ENCODE measurements around the gene ALKAL2. TPM values are rescaled to one million over a fixed set of nuclear protein-coding genes. Genes with fewer than 3 reads are reported as not detected.

ALKAL2 gene
- total and polyA plus RNA-seq, 2 donors (not counting 3 experiments of a cell fraction or from before 2014, with no cell fraction given): not detected

- dilution Hi-C loops (cut with MboI; ENCODE audit: extremely low pct_ligation_motif_present, low sequenced_read_pairs) (no loop called here), intact Hi-C loops (cut with micrococcal nuclease) (no loop called here)
- Histone ChIP-seq H3K4me2 (ENCODE audit: insufficient read depth, low read length) (no peak overlapping the region), H3K27me3 (ENCODE audit: control insufficient read depth in 2 of 2, insufficient read depth in 2 of 2, low read length in 2 of 2) (no peaks in the 10 kb centered on the region), H4K20me1 (replicated peaks; ENCODE audit: control insufficient read depth, extremely low read depth, insufficient read depth, low read length) (peaks cover 2% of the 10 kb centered on the region), H3K9me3 (replicated peaks; ENCODE audit: control insufficient read depth, insufficient read depth, low read length) (no peaks in the 10 kb centered on the region), H3K4me1 (ENCODE audit: control insufficient read depth, extremely low read depth, insufficient read depth, low read length) (no peaks in the 10 kb centered on the region), H3K79me2 (ENCODE audit: control insufficient read depth, insufficient read depth, low read length) (peaks cover 24% of the 10 kb centered on the region), H3K9ac (replicated peaks; ENCODE audit: extremely low read depth, insufficient read depth, low read length) (no peak overlapping the region), H3K27ac (ENCODE audit: insufficient read depth, low read depth, low read length) (no peak overlapping the region), H3K9me1 (replicated peaks; ENCODE audit: control insufficient read depth, extremely low read depth, insufficient read depth, low read length) (no peaks in the 10 kb centered on the region), H2AFZ (ENCODE audit: low read depth, low read length) (no peak overlapping the region), H3K4me3 (replicated peaks in 1 of 3; ENCODE audit: insufficient read depth in 1 of 3, low read depth in 1 of 3, low read length in 3 of 3) (no peak overlapping the region), H3K36me3 (ENCODE audit: control insufficient read depth in 2 of 2, extremely low read depth in 1 of 2, insufficient read depth in 2 of 2, low read length in 2 of 2) (peaks cover 11 to 25% of the 10 kb centered on the region in 2 experiments)
- DNase-seq (ENCODE audit: low read depth, low spot score): no peak
- no peak for FAIRE-seq
- no TSS peak for BruUV-seq (replicated peaks)
- POLR2A ChIA-PET: no interaction called here
- CTCF ChIA-PET: no interaction called here
- no peak for TF ChIP-seq MAX (IDR thresholded peaks at IDR 0.05; ENCODE audit: insufficient read depth, insufficient read length)
Measured at GRCh38 chr2:278312-278926, 9.5 kb downstream of the ALKAL2 start.

- CTCF ChIA-PET: no interaction called here
- no TSS peak for BruUV-seq (replicated peaks)
- TF ChIP-seq GATA2 (IDR thresholded peaks at IDR 0.05; ENCODE audit: insufficient read depth, insufficient read length, low read depth, low read length): no peak
- TF ChIP-seq CTCF (IDR thresholded peaks at IDR 0.05; ENCODE audit: extremely low read depth in 1 of 2, insufficient read depth in 1 of 2, low read depth in 1 of 2, low read length in 2 of 2): no peak
- no peak for TF ChIP-seq MAX (IDR thresholded peaks at IDR 0.05; ENCODE audit: insufficient read depth, insufficient read length)
- TF ChIP-seq EZH2 (IDR thresholded peaks at IDR 0.05; ENCODE audit: borderline replicate concordance, low read depth, low read length, severe bottlenecking): no peak
- TF ChIP-seq FOS (IDR thresholded peaks at IDR 0.05; ENCODE audit: borderline replicate concordance, insufficient read depth, low read length): no peak
- no peak for TF ChIP-seq POLR2AphosphoS5 (IDR thresholded peaks at IDR 0.05; ENCODE audit: insufficient read depth, low read depth, low read length)
- no peak for TF ChIP-seq MYC (IDR thresholded peaks at IDR 0.05; ENCODE audit: low read depth, low read length)
- no peak for TF ChIP-seq POLR2A (IDR thresholded peaks at IDR 0.05; ENCODE audit: low read depth, low read length)
- TF ChIP-seq JUN (IDR thresholded peaks at IDR 0.05; ENCODE audit: borderline replicate concordance, insufficient read depth, insufficient read length, low read depth): no peak
Measured at GRCh38 chr2:275466-275865, 12.4 kb downstream of the ALKAL2 start.

More at GRCh38 chr2:275466-275865, 12.4 kb downstream of the ALKAL2 start:
- H3K4me1 ChIP-seq (ENCODE audit: control insufficient read depth, extremely low read depth, insufficient read depth, low read length): no peaks in the 10 kb centered on the region
- peaks cover 7 to 22% of the 10 kb centered on the region in 2 experiments for H3K36me3 ChIP-seq (ENCODE audit: control insufficient read depth in 2 of 2, extremely low read depth in 1 of 2, insufficient read depth in 2 of 2, low read length in 2 of 2)
- dilution Hi-C loops (cut with MboI; ENCODE audit: extremely low pct_ligation_motif_present, low sequenced_read_pairs) (no loop called here), intact Hi-C loops (cut with micrococcal nuclease) (no loop called here)
- DNase-seq (ENCODE audit: low read depth, low spot score): no peak
- no peak overlapping the region for H3K9ac ChIP-seq (replicated peaks; ENCODE audit: extremely low read depth, insufficient read depth, low read length)
- FAIRE-seq: no peak
- POLR2A ChIA-PET: no interaction called here
- no peak overlapping the region for H2AFZ ChIP-seq (ENCODE audit: low read depth, low read length)
- H3K4me2 ChIP-seq (ENCODE audit: insufficient read depth, low read length): no peak overlapping the region
- H3K79me2 ChIP-seq (ENCODE audit: control insufficient read depth, insufficient read depth, low read length): peaks cover 50% of the 10 kb centered on the region
- H3K9me3 ChIP-seq (replicated peaks; ENCODE audit: control insufficient read depth, insufficient read depth, low read length): no peaks in the 10 kb centered on the region
- no peaks in the 10 kb centered on the region for H3K9me1 ChIP-seq (replicated peaks; ENCODE audit: control insufficient read depth, extremely low read depth, insufficient read depth, low read length)
- no peak overlapping the region for H3K27ac ChIP-seq (ENCODE audit: insufficient read depth, low read depth, low read length)
- H4K20me1 ChIP-seq (replicated peaks; ENCODE audit: control insufficient read depth, extremely low read depth, insufficient read depth, low read length): peaks cover 2% of the 10 kb centered on the region
- no peak overlapping the region for H3K4me3 ChIP-seq (replicated peaks in 1 of 3; ENCODE audit: insufficient read depth in 1 of 3, low read depth in 1 of 3, low read length in 3 of 3)
- no peaks in the 10 kb centered on the region for H3K27me3 ChIP-seq (ENCODE audit: control insufficient read depth in 2 of 2, insufficient read depth in 2 of 2, low read length in 2 of 2)
